HG02884 (cell line): Measurements from ENCODE around the gene APCDD1.

ENCODE experiments used
- ATAC-seq: cut with Tn5 transposase; IDR thresholded peaks from one replicate; pipeline ENCODE4 v1.9.1; 2021; ENCODE audit warnings: mild to moderate bottlenecking, moderate library complexity; ENCODE audit not compliant: unreplicated experiment

Gene APCDD1

GRCh38 chr18:10431680-10432079, 22.8 kb upstream of the APCDD1 start:
- no peak for ATAC-seq

GRCh38 chr18:10432781-10433180, 21.7 kb upstream of the APCDD1 start:
- no peak for ATAC-seq

GRCh38 chr18:10436160-10436559, 18.3 kb upstream of the APCDD1 start:
- no peak for ATAC-seq

- ATAC-seq: no peak
Observed at GRCh38 chr18:10437837-10438236, 16.6 kb upstream of the APCDD1 start.

- no peak for ATAC-seq
Observed at GRCh38 chr18:10439898-10440297, 14.5 kb upstream of the APCDD1 start.

GRCh38 chr18:10440884-10441283, 13.6 kb upstream of the APCDD1 start:
- ATAC-seq: no peak

GRCh38 chr18:10441472-10441871, 13.0 kb upstream of the APCDD1 start:
- no peak for ATAC-seq

- no peak for ATAC-seq
Observed at GRCh38 chr18:10442551-10442971, 11.9 kb upstream of the APCDD1 start.

- ATAC-seq: no peak
Observed at GRCh38 chr18:10443001-10443400, 11.4 kb upstream of the APCDD1 start.

- ATAC-seq: no peak
Observed at GRCh38 chr18:10444314-10445006, 10.0 kb upstream of the APCDD1 start.

- no peak for ATAC-seq
Observed at GRCh38 chr18:10449396-10449795, 5.0 kb upstream of the APCDD1 start.

- no peak for ATAC-seq
Observed at GRCh38 chr18:10450986-10451385, 3.4 kb upstream of the APCDD1 start.

GRCh38 chr18:10453261-10453805, 1.1 kb upstream of the APCDD1 start:
- no peak for ATAC-seq

GRCh38 chr18:10454681-10455557, 484 bp downstream of the APCDD1 start:
- ATAC-seq: no peak

- no peak for ATAC-seq
Observed at GRCh38 chr18:10455726-10456453, 1.5 kb downstream of the APCDD1 start.

- ATAC-seq: no peak
Observed at GRCh38 chr18:10456718-10457117, 2.3 kb downstream of the APCDD1 start.

- no peak for ATAC-seq
Observed at GRCh38 chr18:10457128-10457527, 2.7 kb downstream of the APCDD1 start.

- no peak for ATAC-seq
Observed at GRCh38 chr18:10457767-10458166, 3.3 kb downstream of the APCDD1 start.

- no peak for ATAC-seq
Observed at GRCh38 chr18:10458691-10459090, 4.3 kb downstream of the APCDD1 start.

- ATAC-seq: no peak
Observed at GRCh38 chr18:10459587-10459986, 5.2 kb downstream of the APCDD1 start.

GRCh38 chr18:10460414-10461018, 6.1 kb downstream of the APCDD1 start:
- no peak for ATAC-seq
